ENCODE measurements around the gene USP53.

DNA sequence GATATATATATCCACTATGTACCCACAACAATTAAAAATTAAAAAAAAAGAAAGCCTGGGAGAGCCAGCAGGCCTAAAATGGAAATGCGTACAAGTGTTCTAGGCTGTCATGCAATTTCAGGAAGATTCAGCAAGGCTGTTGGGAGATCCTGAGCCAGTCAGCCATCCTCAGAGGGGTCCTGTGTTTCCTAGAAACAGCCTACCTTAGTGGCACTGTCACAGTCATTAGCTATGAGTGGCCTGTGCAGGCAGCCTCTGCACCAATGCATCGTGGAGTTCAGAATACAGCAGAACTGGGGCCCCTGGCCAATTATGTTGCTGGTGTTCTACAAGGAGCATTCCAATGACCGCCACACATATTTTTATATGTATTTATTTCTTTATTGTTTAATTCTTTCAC lies 21.0 kb upstream of the USP53 start:
- no peak for TF ChIP-seq CTCF (IDR thresholded peaks at IDR 0.05; ENCODE audit: low read length)
- no peak for TF ChIP-seq EZH2 (optimal IDR thresholded peaks at IDR 0.05; ENCODE audit: low read depth, low read length)
- no peak for TF ChIP-seq EZH2phosphoT487 (IDR thresholded peaks at IDR 0.05; ENCODE audit: low read length)

Data from MM.1S (cell line).